ENCODE data around the gene KCNJ14.

DNA sequence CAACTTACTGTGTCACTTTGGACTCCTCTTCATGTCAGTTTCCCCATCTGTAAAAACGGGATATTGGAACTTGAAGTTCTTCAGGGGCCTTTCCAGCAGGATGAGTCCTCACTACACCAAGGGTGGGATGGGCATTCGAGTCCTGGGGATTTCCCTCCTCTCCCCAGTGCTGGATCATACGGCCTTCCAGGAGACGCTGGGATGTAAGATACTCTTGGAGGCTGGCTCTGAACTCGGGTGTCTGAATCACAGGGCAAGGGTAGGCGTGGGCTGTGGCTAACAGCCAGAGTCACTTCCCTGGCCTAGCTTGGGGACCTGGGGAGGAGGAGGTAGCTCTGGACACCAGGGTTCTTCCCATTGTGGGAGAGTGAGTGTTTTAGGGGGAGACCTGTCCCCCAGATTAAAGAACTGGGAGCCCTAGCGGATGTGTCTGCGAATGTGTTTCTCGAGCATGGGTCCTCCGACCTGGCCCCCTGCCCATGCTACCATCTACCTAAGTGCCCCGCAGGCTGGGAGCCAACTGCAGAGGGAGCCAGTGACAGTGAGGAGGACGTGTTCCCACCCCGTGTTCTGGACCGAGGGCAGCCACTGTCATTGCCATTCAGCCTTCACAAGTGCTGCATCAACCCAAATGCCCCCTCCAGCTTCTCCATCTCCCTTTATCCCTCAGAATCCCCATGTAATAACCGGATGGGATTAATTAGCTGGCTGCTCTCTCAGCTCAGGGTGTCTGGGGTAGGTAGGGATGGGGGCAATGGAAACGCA, 11.4 kb downstream of the KCNJ14 start:
- TF ChIP-seq, protein P1, sequence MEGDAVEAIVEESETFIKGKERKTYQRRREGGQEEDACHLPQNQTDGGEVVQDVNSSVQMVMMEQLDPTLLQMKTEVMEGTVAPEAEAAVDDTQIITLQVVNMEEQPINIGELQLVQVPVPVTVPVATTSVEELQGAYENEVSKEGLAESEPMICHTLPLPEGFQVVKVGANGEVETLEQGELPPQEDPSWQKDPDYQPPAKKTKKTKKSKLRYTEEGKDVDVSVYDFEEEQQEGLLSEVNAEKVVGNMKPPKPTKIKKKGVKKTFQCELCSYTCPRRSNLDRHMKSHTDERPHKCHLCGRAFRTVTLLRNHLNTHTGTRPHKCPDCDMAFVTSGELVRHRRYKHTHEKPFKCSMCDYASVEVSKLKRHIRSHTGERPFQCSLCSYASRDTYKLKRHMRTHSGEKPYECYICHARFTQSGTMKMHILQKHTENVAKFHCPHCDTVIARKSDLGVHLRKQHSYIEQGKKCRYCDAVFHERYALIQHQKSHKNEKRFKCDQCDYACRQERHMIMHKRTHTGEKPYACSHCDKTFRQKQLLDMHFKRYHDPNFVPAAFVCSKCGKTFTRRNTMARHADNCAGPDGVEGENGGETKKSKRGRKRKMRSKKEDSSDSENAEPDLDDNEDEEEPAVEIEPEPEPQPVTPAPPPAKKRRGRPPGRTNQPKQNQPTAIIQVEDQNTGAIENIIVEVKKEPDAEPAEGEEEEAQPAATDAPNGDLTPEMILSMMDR (IDR thresholded peaks at IDR 0.05), result no peak
- no peak for TF ChIP-seq POLR2A (IDR thresholded peaks at IDR 0.05)

All from Peyer's patch (tissue), 4 donors.